ENCODE measurements around the gene MAN1C1. TPM values are rescaled to one million over a fixed set of nuclear protein-coding genes. Genes with fewer than 3 reads are reported as not detected.

Gene MAN1C1
- total and polyA plus RNA-seq, 4 donors = 4.6 to 14.7 (median 13.1) TPM

DNA sequence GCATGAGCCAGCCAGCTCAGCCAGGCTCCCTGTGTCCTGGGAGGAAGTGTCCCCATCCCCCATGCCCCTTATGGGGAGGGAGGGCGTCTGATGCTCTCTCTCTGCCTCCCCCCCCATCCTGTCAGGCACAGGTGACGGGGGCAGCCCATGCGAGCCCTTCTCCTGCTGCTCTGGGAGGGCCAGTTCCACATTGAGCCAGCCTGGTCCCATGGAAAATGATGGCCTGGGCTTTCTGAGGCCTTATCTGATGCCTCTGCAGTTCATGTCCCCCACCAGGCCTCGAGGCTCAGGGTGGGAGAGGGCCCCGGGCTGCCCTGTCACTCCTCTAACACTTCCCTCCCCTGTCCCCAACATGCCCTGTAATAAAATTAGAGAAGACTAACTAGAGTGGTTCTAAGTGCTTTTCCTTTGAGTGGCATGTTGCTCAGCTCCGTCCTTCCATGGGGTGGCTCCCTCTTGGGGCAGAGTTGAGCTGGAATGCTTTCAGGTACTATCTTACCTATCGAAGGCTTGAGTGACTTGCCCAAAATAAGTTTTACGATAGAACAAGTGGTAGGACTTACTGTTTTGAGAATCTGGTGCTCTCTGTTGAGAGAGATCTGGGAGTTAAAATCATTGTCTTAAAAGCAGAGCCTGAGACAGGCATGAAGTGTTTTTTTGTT, 201.4 kb downstream of the MAN1C1 start:
- ATAC-seq (ENCODE audit: insufficient read depth, low FRiP score) (no peak), DNase-seq (no peak)
- H3K27me3 ChIP-seq (ENCODE audit: control insufficient read depth in 3 of 3, insufficient read depth in 3 of 3, low read length in 2 of 3) = no peaks in the 10 kb centered on the region

DNA sequence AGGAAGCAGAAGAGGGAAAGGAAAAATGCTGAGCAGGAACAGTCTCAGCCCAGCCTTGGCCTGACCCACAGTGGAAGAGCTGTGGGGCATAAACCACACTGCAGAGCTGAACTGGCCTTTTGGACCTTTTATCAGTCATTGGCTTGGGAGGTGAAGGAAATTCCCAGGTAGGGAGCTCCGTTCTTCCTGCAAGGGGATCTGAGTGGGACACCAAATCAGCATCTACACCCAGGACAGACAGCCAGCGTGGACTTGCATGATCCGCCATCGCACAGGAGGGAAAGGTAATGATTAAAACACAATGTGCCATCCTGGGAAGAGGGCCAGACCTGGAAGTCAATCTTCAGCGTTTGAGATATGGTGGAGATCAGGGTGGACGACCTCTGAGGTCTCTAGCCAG, 202.0 kb downstream of the MAN1C1 start:
- H3K27ac ChIP-seq (ENCODE audit: low read depth in 1 of 2, low read length in 1 of 2) = peak overlapping the region in 1 of 2 donors; percentile 46
- TF ChIP-seq, protein P1, sequence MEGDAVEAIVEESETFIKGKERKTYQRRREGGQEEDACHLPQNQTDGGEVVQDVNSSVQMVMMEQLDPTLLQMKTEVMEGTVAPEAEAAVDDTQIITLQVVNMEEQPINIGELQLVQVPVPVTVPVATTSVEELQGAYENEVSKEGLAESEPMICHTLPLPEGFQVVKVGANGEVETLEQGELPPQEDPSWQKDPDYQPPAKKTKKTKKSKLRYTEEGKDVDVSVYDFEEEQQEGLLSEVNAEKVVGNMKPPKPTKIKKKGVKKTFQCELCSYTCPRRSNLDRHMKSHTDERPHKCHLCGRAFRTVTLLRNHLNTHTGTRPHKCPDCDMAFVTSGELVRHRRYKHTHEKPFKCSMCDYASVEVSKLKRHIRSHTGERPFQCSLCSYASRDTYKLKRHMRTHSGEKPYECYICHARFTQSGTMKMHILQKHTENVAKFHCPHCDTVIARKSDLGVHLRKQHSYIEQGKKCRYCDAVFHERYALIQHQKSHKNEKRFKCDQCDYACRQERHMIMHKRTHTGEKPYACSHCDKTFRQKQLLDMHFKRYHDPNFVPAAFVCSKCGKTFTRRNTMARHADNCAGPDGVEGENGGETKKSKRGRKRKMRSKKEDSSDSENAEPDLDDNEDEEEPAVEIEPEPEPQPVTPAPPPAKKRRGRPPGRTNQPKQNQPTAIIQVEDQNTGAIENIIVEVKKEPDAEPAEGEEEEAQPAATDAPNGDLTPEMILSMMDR (IDR thresholded peaks at IDR 0.05; ENCODE audit: control extremely low read depth, extremely low read depth) = no peak
- no peak for DNase-seq
- H3K4me3 ChIP-seq = no peak overlapping the region
- no peak for ATAC-seq (ENCODE audit: insufficient read depth, low FRiP score)
- H3K36me3 ChIP-seq (ENCODE audit: control insufficient read depth in 4 of 4, insufficient read depth in 4 of 4, low read length in 4 of 4) = peaks cover 0 to 26% (median 8%) of the 10 kb centered on the region in 4 donors
- peak overlapping the region in 1 of 2 donors; percentile 43 for H3K9ac ChIP-seq (ENCODE audit: insufficient read depth in 1 of 2, low read length in 2 of 2)
- peaks cover 6 to 35% (median 21%) of the 10 kb centered on the region in 5 donors for H3K4me1 ChIP-seq (ENCODE audit: control insufficient read depth in 5 of 5, insufficient read depth in 5 of 5, low read length in 5 of 5)
- no peaks in the 10 kb centered on the region for H3K9me3 ChIP-seq (ENCODE audit: control insufficient read depth in 4 of 4, insufficient read depth in 3 of 4, low read length in 3 of 4)
- no peaks in the 10 kb centered on the region for H3K27me3 ChIP-seq (ENCODE audit: control insufficient read depth in 3 of 3, insufficient read depth in 3 of 3, low read length in 2 of 3)
- WGBS, 2 donors = 62 to 80% methylated on average over 6 of the region's 6 CpGs

More for the DNA sequence above, 201.4 kb downstream of the MAN1C1 start:
- WGBS, 2 donors = 49 to 60% methylated on average over 8 of the region's 8 CpGs
- Histone ChIP-seq H3K4me1 (ENCODE audit: control insufficient read depth in 5 of 5, insufficient read depth in 5 of 5, low read length in 5 of 5) (peaks cover 6 to 32% (median 21%) of the 10 kb centered on the region in 5 donors), H3K4me3 (no peak overlapping the region), H3K9me3 (ENCODE audit: control insufficient read depth in 4 of 4, insufficient read depth in 3 of 4, low read length in 3 of 4) (no peaks in the 10 kb centered on the region), H3K9ac (ENCODE audit: insufficient read depth in 1 of 2, low read length in 2 of 2) (no peak overlapping the region), H3K27ac (ENCODE audit: low read depth in 1 of 2, low read length in 1 of 2) (peak overlapping the region in 1 of 2 donors; percentile 52), H3K36me3 (ENCODE audit: control insufficient read depth in 4 of 4, insufficient read depth in 4 of 4, low read length in 4 of 4) (peaks cover 0 to 27% (median 7%) of the 10 kb centered on the region in 4 donors)
- TF ChIP-seq, protein P1 (IDR thresholded peaks at IDR 0.05; ENCODE audit: control extremely low read depth, extremely low read depth) = no peak

DNA sequence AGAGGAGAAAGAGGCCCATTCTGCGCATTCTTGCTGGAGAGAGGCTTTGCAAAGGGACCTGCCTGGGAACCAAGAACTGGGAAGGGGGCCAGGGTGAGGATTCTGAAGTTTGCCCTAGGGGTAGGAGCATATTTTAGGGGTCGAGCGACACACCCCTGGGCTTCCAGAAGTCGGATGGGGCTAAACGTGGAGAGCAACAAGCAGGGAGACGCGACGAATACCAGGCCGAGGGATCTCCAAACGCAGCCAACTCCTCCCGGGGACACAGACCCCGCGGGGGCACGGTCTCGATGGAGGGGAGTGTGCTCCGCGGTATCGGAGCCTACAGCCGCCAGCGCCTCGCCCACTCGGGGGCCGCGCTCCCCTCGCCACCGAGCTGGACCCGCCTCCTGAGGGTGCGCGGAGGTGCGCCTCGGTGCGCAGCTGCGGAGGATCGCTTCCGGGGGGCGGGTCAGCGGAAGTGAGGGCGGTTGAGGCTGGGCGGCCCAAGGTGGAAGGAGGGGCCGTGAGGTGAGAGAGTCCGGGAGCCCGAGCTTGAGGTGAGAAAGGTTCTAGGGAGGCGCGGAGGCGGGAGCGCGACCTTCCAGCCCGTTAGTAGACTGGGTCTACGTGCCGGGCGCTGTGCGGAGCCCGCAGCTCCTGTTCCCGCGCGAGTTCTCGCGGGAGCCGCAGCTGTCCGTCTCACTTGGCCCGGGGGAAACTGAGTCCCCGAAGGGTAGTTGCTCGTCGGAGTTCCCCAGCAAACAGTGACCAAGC, 203.1 kb downstream of the MAN1C1 start, which contains the start of gene MTFR1L:
Gene MTFR1L (plus strand): TSS at position 464 of the 756 bp plus-strand sequence. CDS start 3,151 bp downstream, outside the sequence.
- Histone ChIP-seq H3K27me3 (ENCODE audit: control insufficient read depth in 3 of 3, insufficient read depth in 3 of 3, low read length in 2 of 3) (no peaks in the 10 kb centered on the region), H3K9me3 (ENCODE audit: control insufficient read depth in 4 of 4, insufficient read depth in 3 of 4, low read length in 3 of 4) (no peaks in the 10 kb centered on the region), H3K27ac (ENCODE audit: low read depth in 1 of 2, low read length in 1 of 2) (peak within 1 kb of the TSS; percentile 89 to 90), H3K36me3 (ENCODE audit: control insufficient read depth in 4 of 4, insufficient read depth in 4 of 4, low read length in 4 of 4) (peaks cover 0 to 16% (median 2%) of the 10 kb centered on the region in 4 donors), H3K4me3 (peak within 1 kb of the TSS; percentile 81), H3K4me1 (ENCODE audit: control insufficient read depth in 5 of 5, insufficient read depth in 5 of 5, low read length in 5 of 5) (peaks cover 6 to 35% (median 21%) of the 10 kb centered on the region in 5 donors), H3K9ac (ENCODE audit: insufficient read depth in 1 of 2, low read length in 2 of 2) (peak within 1 kb of the TSS; percentile 59 to 90)
- 1% methylated on average over 64 of the region's 64 CpGs for WGBS, 2 donors
- peak; percentile 92 for ATAC-seq (ENCODE audit: insufficient read depth, low FRiP score)
- TF ChIP-seq, protein P1 (IDR thresholded peaks at IDR 0.05; ENCODE audit: control extremely low read depth, extremely low read depth) = no peak
- peak; percentile 87 to 93 (median 88) for DNase-seq
